Tibial nerve (tissue), 4 donors: ENCODE measurements around the gene EMB.

Experiments
- EP300 ChIP-seq, 2 donors: sonication (generic); formaldehyde crosslinking; IDR thresholded peaks; one replicate each; pipeline ENCODE4 v1.6.1; 2017; ENCODE audit warnings: antibody characterized with exemption in 2 of 2, mild to moderate bottlenecking in 1 of 2
- TF ChIP-seq, protein P1 (sequence below), 5 experiments: fragments of 200-600 bp in 3 of 5; fragments of 450-650 bp in 2 of 5; sonication (generic) in 3 of 5; IDR thresholded peaks; one replicate each; pipeline ENCODE4 v1.5.1; 2016 to 2019; ENCODE audit warnings: antibody characterized with exemption in 5 of 5, mild to moderate bottlenecking in 3 of 5, moderate library complexity in 2 of 5

DNA sequence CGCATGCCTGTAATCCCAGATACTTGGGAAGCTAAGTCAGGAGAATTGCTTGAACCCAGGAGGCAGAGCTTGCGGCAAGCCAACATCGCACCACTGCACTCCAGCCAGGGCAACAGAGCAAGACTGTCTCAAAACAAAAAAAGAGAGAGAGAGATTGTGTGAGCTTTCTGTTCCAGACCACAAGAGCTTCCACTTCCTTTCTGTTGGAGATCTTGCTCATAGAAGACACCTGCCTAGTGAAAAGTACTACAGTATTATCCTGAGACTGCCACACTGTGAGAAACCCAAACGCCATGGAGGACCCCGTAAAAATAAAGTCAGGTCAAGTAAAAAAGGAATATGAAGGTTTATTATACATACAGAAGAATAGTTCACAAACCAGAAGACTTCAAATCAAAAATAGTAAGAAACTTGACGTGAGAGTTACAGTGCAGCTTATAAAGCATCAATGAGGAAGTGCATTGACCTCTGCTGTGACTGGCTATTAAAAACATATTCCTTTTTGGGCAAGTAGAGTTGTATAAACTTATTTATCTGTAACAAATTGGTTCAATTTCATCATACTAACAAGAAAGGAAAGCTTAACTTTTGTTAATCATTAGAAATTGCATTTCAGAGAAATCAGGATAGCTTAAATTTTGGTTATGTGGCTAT is 4.3 kb upstream of the EMB start:
- TF ChIP-seq, protein P1, sequence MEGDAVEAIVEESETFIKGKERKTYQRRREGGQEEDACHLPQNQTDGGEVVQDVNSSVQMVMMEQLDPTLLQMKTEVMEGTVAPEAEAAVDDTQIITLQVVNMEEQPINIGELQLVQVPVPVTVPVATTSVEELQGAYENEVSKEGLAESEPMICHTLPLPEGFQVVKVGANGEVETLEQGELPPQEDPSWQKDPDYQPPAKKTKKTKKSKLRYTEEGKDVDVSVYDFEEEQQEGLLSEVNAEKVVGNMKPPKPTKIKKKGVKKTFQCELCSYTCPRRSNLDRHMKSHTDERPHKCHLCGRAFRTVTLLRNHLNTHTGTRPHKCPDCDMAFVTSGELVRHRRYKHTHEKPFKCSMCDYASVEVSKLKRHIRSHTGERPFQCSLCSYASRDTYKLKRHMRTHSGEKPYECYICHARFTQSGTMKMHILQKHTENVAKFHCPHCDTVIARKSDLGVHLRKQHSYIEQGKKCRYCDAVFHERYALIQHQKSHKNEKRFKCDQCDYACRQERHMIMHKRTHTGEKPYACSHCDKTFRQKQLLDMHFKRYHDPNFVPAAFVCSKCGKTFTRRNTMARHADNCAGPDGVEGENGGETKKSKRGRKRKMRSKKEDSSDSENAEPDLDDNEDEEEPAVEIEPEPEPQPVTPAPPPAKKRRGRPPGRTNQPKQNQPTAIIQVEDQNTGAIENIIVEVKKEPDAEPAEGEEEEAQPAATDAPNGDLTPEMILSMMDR (IDR thresholded peaks at IDR 0.05) = no peak
- TF ChIP-seq EP300 (IDR thresholded peaks at IDR 0.05) = no peak
